ENCODE measurements around the gene FASN. TPM values are rescaled to one million over a fixed set of nuclear protein-coding genes. Genes with fewer than 3 reads are reported as not detected.

Gene FASN
- total and polyA plus RNA-seq, 2 of the 13 experiments (the other 11 are each of a cell fraction or from before 2014, with no cell fraction given), result 51.7 to 101 TPM

- TF ChIP-seq ZNF225 (CRISPR knock-in tag; IDR thresholded peaks at IDR 0.05), result no peak
- no peak for TF ChIP-seq ZNF598 (CRISPR knock-in tag; IDR thresholded peaks at IDR 0.05; ENCODE audit: borderline replicate concordance)
- TF ChIP-seq ZMYM2 (CRISPR knock-in tag; IDR thresholded peaks at IDR 0.05), result no peak
- TF ChIP-seq AGO1 (IDR thresholded peaks at IDR 0.05; ENCODE audit: low read depth, low read length, poor library complexity, severe bottlenecking), result no peak
- TF ChIP-seq ZNF441 (CRISPR knock-in tag; IDR thresholded peaks at IDR 0.05; ENCODE audit: borderline replicate concordance), result no peak
- TF ChIP-seq ZNF879 (CRISPR knock-in tag; IDR thresholded peaks at IDR 0.05), result no peak
- no peak for TF ChIP-seq ZNF552 (CRISPR knock-in tag; IDR thresholded peaks at IDR 0.05; ENCODE audit: borderline replicate concordance)
- TF ChIP-seq ZNF510 (CRISPR knock-in tag; IDR thresholded peaks at IDR 0.05; ENCODE audit: low read depth), result no peak
- TF ChIP-seq ZNF572 (CRISPR knock-in tag; IDR thresholded peaks at IDR 0.05), result no peak
- no peak for TF ChIP-seq HNRNPLL (IDR thresholded peaks at IDR 0.05; ENCODE audit: low read depth, low read length, poor library complexity, severe bottlenecking)
- TF ChIP-seq ISL2 (CRISPR knock-in tag; IDR thresholded peaks at IDR 0.05), result no peak
- TF ChIP-seq, protein P1, sequence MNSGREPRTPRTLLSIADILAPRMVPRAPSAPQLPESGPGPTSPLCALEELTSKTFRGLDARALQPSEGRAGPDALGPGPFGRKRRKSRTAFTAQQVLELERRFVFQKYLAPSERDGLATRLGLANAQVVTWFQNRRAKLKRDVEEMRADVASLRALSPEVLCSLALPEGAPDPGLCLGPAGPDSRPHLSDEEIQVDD (CRISPR knock-in tag; IDR thresholded peaks at IDR 0.05; ENCODE audit: borderline replicate concordance), result no peak
- TF ChIP-seq RBFOX2 (IDR thresholded peaks at IDR 0.05; ENCODE audit: low read depth, low read length), result peak; percentile 35; the same call in 1 of the 2 replicates
- TF ChIP-seq FOXK1 (CRISPR knock-in tag; IDR thresholded peaks at IDR 0.05; ENCODE audit: borderline replicate concordance, low read depth), result no peak
- TF ChIP-seq, protein P2, sequence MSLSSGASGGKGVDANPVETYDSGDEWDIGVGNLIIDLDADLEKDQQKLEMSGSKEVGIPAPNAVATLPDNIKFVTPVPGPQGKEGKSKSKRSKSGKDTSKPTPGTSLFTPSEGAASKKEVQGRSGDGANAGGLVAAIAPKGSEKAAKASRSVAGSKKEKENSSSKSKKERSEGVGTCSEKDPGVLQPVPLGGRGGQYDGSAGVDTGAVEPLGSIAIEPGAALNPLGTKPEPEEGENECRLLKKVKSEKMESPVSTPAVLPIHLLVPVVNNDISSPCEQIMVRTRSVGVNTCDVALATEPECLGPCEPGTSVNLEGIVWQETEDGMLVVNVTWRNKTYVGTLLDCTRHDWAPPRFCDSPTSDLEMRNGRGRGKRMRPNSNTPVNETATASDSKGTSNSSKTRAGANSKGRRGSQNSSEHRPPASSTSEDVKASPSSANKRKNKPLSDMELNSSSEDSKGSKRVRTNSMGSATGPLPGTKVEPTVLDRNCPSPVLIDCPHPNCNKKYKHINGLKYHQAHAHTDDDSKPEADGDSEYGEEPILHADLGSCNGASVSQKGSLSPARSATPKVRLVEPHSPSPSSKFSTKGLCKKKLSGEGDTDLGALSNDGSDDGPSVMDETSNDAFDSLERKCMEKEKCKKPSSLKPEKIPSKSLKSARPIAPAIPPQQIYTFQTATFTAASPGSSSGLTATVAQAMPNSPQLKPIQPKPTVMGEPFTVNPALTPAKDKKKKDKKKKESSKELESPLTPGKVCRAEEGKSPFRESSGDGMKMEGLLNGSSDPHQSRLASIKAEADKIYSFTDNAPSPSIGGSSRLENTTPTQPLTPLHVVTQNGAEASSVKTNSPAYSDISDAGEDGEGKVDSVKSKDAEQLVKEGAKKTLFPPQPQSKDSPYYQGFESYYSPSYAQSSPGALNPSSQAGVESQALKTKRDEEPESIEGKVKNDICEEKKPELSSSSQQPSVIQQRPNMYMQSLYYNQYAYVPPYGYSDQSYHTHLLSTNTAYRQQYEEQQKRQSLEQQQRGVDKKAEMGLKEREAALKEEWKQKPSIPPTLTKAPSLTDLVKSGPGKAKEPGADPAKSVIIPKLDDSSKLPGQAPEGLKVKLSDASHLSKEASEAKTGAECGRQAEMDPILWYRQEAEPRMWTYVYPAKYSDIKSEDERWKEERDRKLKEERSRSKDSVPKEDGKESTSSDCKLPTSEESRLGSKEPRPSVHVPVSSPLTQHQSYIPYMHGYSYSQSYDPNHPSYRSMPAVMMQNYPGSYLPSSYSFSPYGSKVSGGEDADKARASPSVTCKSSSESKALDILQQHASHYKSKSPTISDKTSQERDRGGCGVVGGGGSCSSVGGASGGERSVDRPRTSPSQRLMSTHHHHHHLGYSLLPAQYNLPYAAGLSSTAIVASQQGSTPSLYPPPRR (CRISPR knock-in tag; IDR thresholded peaks at IDR 0.05; ENCODE audit: borderline replicate concordance), result no peak
- no peak for TF ChIP-seq EP300 (IDR thresholded peaks at IDR 0.05; ENCODE audit: low read depth in 2 of 2, low read length in 2 of 2)
- no peak for TF ChIP-seq EP300 (CRISPR knock-in tag; IDR thresholded peaks at IDR 0.05; ENCODE audit: borderline replicate concordance)
- TF ChIP-seq, protein P3, sequence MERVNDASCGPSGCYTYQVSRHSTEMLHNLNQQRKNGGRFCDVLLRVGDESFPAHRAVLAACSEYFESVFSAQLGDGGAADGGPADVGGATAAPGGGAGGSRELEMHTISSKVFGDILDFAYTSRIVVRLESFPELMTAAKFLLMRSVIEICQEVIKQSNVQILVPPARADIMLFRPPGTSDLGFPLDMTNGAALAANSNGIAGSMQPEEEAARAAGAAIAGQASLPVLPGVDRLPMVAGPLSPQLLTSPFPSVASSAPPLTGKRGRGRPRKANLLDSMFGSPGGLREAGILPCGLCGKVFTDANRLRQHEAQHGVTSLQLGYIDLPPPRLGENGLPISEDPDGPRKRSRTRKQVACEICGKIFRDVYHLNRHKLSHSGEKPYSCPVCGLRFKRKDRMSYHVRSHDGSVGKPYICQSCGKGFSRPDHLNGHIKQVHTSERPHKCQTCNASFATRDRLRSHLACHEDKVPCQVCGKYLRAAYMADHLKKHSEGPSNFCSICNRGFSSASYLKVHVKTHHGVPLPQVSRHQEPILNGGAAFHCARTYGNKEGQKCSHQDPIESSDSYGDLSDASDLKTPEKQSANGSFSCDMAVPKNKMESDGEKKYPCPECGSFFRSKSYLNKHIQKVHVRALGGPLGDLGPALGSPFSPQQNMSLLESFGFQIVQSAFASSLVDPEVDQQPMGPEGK (CRISPR knock-in tag; IDR thresholded peaks at IDR 0.05), result no peak
- no peak for TF ChIP-seq ZSCAN12 (CRISPR knock-in tag; IDR thresholded peaks at IDR 0.05)
- no peak for TF ChIP-seq SRSF9 (IDR thresholded peaks at IDR 0.05; ENCODE audit: borderline replicate concordance, insufficient read depth, low read depth, low read length, poor library complexity, severe bottlenecking)
Measured at GRCh38 chr17:82060614-82061013, 37.4 kb downstream of the FASN start (continued).

Measured in HepG2 (cell line).